HEK293 (cell line): Measurements from ENCODE around the gene DAZAP1.

Experiments used
- CTCF ChIA-PET: fragments of 350-600 bp; formaldehyde crosslinking; extraction: SDS; loops from one replicate; lab custom pipeline; 2021; ENCODE audit warnings: antibody characterized with exemption; lab: Yijun Ruan, JAX
- POLR2A ChIA-PET: fragments of 300-600 bp; formaldehyde crosslinking; extraction: SDS; loops from one replicate; lab custom pipeline; 2020; ENCODE audit warnings: antibody characterized with exemption, inconsistent platforms; lab: Yijun Ruan, JAX
- H3K27ac ChIP-seq: fragments of 200-500 bp; sonication (Bioruptor generic); 2 replicates; pipeline ENCODE4 v1.5.1; 2014; ENCODE audit warnings: low read depth, low read length, control low read depth, inconsistent platforms; ENCODE audit errors: extremely low read depth
- H3K36me3 ChIP-seq, 2 experiments: fragments of 200-500 bp in 1 of 2; sonication (Bioruptor generic) in 1 of 2; 1 replicate in 1 of 2; 2 replicates in 1 of 2; pipeline ENCODE4 v1.5.1; 2014 to 2017; ENCODE audit warnings: inconsistent platforms in 2 of 2, low read length in 2 of 2; ENCODE audit not compliant: control insufficient read depth in 2 of 2, insufficient read depth in 1 of 2
- H3K4me1 ChIP-seq: fragments of 200-500 bp; sonication (Bioruptor generic); 2 replicates; pipeline ENCODE4 v1.5.1; 2014; ENCODE audit warnings: mild to moderate bottlenecking, low read length, inconsistent platforms; ENCODE audit not compliant: control insufficient read depth, insufficient read depth
- H3K4me3 ChIP-seq: 2 replicates; pipeline ENCODE4 v1.5.1; 2011; ENCODE audit warnings: low read depth, mild to moderate bottlenecking, control low read depth, low read length, moderate library complexity
- H3K9me3 ChIP-seq: fragments of 200-500 bp; sonication (Bioruptor generic); 2 replicates; pipeline ENCODE4 v1.5.1; 2014; ENCODE audit warnings: low read depth, low read length, inconsistent platforms; ENCODE audit not compliant: control insufficient read depth, insufficient read depth
- CTCF ChIP-seq: fragments of 450-650 bp; formaldehyde crosslinking; IDR thresholded peaks from 2 replicates; pipeline ENCODE4 v1.5.1; 2016; ENCODE audit warnings: missing biosample characterization, missing genetic modification characterization
- REPIN1 ChIP-seq: fragments of 450-650 bp; formaldehyde crosslinking; IDR thresholded peaks from 2 replicates; pipeline ENCODE4 v1.5.1; 2017; ENCODE audit warnings: missing biosample characterization, missing genetic modification characterization, low read depth
- SCRT2 ChIP-seq: fragments of 450-650 bp; formaldehyde crosslinking; IDR thresholded peaks from 2 replicates; pipeline ENCODE4 v1.5.1; 2016; ENCODE audit warnings: missing biosample characterization, missing genetic modification characterization
- ZBTB21 ChIP-seq: fragments of 450-650 bp; formaldehyde crosslinking; IDR thresholded peaks from 2 replicates; pipeline ENCODE4 v1.5.1; 2017; ENCODE audit warnings: missing biosample characterization, missing genetic modification characterization
- ZIC2 ChIP-seq: fragments of 450-650 bp; formaldehyde crosslinking; IDR thresholded peaks from 2 replicates; pipeline ENCODE4 v1.5.1; 2016; ENCODE audit warnings: missing biosample characterization, missing genetic modification characterization
- ZNF148 ChIP-seq: fragments of 450-650 bp; formaldehyde crosslinking; IDR thresholded peaks from 2 replicates; pipeline ENCODE4 v1.5.0; 2017; ENCODE audit warnings: missing biosample characterization, missing genetic modification characterization, borderline replicate concordance
- ZNF26 ChIP-seq: fragments of 450-650 bp; formaldehyde crosslinking; IDR thresholded peaks from 2 replicates; pipeline ENCODE4 v1.5.1; 2016; ENCODE audit warnings: missing biosample characterization, missing genetic modification characterization
- ZNF341 ChIP-seq: fragments of 450-650 bp; formaldehyde crosslinking; IDR thresholded peaks from 2 replicates; pipeline ENCODE4; 2016; ENCODE audit warnings: low read depth, missing biosample characterization, missing genetic modification characterization
- ZNF645 ChIP-seq: fragments of 450-650 bp; formaldehyde crosslinking; IDR thresholded peaks from 2 replicates; pipeline ENCODE4; 2016; ENCODE audit warnings: missing biosample characterization, missing genetic modification characterization
- ZNF692 ChIP-seq: fragments of 450-650 bp; formaldehyde crosslinking; IDR thresholded peaks from 2 replicates; pipeline ENCODE4 v1.5.1; 2016; ENCODE audit warnings: missing biosample characterization, missing genetic modification characterization
- ZNF701 ChIP-seq: fragments of 450-650 bp; formaldehyde crosslinking; IDR thresholded peaks from 2 replicates; pipeline ENCODE4 v1.5.1; 2016; ENCODE audit warnings: missing biosample characterization, missing genetic modification characterization
- TF ChIP-seq, protein P1 (sequence below): fragments of 450-650 bp; formaldehyde crosslinking; IDR thresholded peaks from 2 replicates; pipeline ENCODE4 v1.5.1; 2016; ENCODE audit warnings: missing biosample characterization, missing genetic modification characterization
- TF ChIP-seq, protein P2 (sequence below): fragments of 450-650 bp; IDR thresholded peaks from 2 replicates; pipeline ENCODE4 v1.5.1; 2018; ENCODE audit warnings: missing biosample characterization, mild to moderate bottlenecking, missing genetic modification characterization
- TF ChIP-seq, protein P3 (sequence below): fragments of 450-650 bp; formaldehyde crosslinking; IDR thresholded peaks from 2 replicates; pipeline ENCODE4 v1.5.1; 2017; ENCODE audit warnings: missing biosample characterization, missing genetic modification characterization

DAZAP1 gene

DNA sequence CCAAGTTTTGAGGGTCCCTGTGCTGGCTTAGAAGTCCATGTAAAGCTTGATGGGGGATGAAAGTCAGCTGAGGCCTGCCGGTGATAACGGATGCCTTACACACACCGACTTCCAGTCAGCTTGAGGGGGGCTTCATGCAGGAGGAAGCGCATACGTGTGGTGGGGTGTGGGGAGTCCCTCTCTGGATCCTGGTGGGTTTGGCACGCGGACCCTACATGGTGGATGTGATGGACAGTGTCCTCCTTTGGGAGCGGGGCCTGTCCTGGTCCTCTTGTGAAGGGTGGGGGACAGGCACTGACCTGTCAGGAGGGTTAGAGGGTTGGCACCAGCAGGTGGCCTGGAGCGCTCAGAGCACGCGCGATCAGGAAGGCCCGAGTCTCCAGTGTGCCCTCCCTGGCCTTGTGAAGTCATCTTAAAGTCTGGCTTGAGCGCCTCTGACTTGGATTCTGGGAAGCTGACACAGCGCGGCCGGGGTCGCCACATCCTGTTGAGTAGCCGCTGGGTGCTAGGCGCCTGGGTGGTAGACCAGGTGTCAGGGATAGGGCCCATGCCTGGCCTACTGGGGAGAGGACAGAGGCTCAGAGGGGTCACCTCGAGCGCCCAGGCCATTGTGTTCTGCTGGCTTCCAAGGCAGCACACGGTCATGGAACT is 2.9 kb downstream of the DAZAP1 start:
- ChIA-PET POLR2A (interaction anchor here (0.5 to 1.0 kb wide), 3 partner anchors 9 to 397 kb away, joined by 3 read pairs; no protein-coding TSS in a partner anchor), CTCF (interaction anchor here (0.6 to 1.0 kb wide), 2 partner anchors 24 to 27 kb away, joined by 3 to 5 read pairs; no protein-coding TSS in a partner anchor)
- Histone ChIP-seq H3K4me1 (peaks cover 14% of the 10 kb centered on the region), H3K36me3 (peaks cover 8 to 51% of the 10 kb centered on the region in 2 experiments; a peak in 2 of 3 replicates), H3K4me3 (no peak overlapping the region), H3K9me3 (no peaks in the 10 kb centered on the region), H3K27ac (peak overlapping the region; percentile 98)
- TF ChIP-seq ZNF701 (tag by site-specific recombination) (no peak), ZNF26 (tag by site-specific recombination) (no peak), ZNF148 (no peak), ZIC2 (peak; percentile 41; the same call in 1 of the 2 replicates), REPIN1 (no peak), CTCF (tag by site-specific recombination) (peak; percentile 46; the same call in 1 of the 2 replicates), ZNF692 (tag by site-specific recombination) (0 out of 2 replicates have a peak, but pooled peaks have one; percentile 11)
- TF ChIP-seq, protein P1, sequence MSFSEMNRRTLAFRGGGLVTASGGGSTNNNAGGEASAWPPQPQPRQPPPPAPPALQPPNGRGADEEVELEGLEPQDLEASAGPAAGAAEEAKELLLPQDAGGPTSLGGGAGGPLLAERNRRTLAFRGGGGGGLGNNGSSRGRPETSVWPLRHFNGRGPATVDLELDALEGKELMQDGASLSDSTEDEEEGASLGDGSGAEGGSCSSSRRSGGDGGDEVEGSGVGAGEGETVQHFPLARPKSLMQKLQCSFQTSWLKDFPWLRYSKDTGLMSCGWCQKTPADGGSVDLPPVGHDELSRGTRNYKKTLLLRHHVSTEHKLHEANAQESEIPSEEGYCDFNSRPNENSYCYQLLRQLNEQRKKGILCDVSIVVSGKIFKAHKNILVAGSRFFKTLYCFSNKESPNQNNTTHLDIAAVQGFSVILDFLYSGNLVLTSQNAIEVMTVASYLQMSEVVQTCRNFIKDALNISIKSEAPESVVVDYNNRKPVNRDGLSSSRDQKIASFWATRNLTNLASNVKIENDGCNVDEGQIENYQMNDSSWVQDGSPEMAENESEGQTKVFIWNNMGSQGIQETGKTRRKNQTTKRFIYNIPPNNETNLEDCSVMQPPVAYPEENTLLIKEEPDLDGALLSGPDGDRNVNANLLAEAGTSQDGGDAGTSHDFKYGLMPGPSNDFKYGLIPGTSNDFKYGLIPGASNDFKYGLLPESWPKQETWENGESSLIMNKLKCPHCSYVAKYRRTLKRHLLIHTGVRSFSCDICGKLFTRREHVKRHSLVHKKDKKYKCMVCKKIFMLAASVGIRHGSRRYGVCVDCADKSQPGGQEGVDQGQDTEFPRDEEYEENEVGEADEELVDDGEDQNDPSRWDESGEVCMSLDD (tag by site-specific recombination), result peak; percentile 25; the same call in 1 of the 2 replicates

DNA sequence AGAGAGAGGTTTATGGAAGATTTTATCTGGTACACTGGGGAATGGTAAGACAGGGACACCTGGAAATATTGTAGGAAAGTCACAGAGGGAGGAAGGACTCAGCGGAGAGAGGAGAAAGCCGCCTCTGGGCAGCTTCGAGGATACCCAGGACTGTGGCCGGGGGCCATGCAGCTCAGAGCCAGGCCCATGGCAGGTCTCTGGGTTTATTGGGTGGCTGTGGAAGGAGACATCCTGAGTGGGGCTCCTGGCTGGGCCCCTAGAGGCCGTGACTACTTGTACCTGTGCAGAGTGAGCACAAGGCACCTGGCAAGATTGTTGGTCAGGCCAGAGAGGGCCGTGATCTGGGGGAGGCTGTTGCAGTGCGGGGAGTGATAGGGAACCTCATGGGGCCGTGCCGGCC is 3.4 kb downstream of the DAZAP1 start:
- Histone ChIP-seq H3K36me3 (peaks cover 8 to 51% of the 10 kb centered on the region in 2 experiments; a peak in 2 of 3 replicates), H3K9me3 (no peaks in the 10 kb centered on the region), H3K4me1 (peaks cover 18% of the 10 kb centered on the region), H3K27ac (peak overlapping the region; percentile 98), H3K4me3 (no peak overlapping the region)
- CTCF ChIA-PET, result no interaction called here
- POLR2A ChIA-PET, result no interaction called here
- TF ChIP-seq, protein P2, sequence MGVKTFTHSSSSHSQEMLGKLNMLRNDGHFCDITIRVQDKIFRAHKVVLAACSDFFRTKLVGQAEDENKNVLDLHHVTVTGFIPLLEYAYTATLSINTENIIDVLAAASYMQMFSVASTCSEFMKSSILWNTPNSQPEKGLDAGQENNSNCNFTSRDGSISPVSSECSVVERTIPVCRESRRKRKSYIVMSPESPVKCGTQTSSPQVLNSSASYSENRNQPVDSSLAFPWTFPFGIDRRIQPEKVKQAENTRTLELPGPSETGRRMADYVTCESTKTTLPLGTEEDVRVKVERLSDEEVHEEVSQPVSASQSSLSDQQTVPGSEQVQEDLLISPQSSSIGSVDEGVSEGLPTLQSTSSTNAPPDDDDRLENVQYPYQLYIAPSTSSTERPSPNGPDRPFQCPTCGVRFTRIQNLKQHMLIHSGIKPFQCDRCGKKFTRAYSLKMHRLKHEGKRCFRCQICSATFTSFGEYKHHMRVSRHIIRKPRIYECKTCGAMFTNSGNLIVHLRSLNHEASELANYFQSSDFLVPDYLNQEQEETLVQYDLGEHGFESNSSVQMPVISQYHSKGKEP, result no peak
- no peak for TF ChIP-seq ZNF645
- no peak for TF ChIP-seq ZBTB21 (tag by site-specific recombination)
- TF ChIP-seq, protein P3, sequence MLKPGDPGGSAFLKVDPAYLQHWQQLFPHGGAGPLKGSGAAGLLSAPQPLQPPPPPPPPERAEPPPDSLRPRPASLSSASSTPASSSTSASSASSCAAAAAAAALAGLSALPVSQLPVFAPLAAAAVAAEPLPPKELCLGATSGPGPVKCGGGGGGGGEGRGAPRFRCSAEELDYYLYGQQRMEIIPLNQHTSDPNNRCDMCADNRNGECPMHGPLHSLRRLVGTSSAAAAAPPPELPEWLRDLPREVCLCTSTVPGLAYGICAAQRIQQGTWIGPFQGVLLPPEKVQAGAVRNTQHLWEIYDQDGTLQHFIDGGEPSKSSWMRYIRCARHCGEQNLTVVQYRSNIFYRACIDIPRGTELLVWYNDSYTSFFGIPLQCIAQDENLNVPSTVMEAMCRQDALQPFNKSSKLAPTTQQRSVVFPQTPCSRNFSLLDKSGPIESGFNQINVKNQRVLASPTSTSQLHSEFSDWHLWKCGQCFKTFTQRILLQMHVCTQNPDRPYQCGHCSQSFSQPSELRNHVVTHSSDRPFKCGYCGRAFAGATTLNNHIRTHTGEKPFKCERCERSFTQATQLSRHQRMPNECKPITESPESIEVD (tag by site-specific recombination), result no peak
- no peak for TF ChIP-seq SCRT2
- TF ChIP-seq ZNF341, result no peak
- 0 out of 2 replicates have a peak, but pooled peaks have one; percentile 5 for TF ChIP-seq ZNF692 (tag by site-specific recombination)
